Measurements from ENCODE around the gene TMEM43. TPM values are rescaled to one million over a fixed set of nuclear protein-coding genes. Genes with fewer than 3 reads are reported as not detected.

Gene TMEM43
- total and polyA plus RNA-seq, 2 of the 13 experiments (the other 11 are each of a cell fraction or from before 2014, with no cell fraction given), result 48.9 to 50.5 TPM

- TF ChIP-seq, protein P1, sequence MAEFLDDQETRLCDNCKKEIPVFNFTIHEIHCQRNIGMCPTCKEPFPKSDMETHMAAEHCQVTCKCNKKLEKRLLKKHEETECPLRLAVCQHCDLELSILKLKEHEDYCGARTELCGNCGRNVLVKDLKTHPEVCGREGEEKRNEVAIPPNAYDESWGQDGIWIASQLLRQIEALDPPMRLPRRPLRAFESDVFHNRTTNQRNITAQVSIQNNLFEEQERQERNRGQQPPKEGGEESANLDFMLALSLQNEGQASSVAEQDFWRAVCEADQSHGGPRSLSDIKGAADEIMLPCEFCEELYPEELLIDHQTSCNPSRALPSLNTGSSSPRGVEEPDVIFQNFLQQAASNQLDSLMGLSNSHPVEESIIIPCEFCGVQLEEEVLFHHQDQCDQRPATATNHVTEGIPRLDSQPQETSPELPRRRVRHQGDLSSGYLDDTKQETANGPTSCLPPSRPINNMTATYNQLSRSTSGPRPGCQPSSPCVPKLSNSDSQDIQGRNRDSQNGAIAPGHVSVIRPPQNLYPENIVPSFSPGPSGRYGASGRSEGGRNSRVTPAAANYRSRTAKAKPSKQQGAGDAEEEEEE (CRISPR knock-in tag; IDR thresholded peaks at IDR 0.05; ENCODE audit: borderline replicate concordance), result no peak
- TF ChIP-seq ZNF776 (CRISPR knock-in tag; IDR thresholded peaks at IDR 0.05), result 0 out of 2 replicates have a peak, but pooled peaks have one; percentile 30
- 0 out of 2 replicates have a peak, but pooled peaks have one; percentile 57 for TF ChIP-seq ZBTB3 (CRISPR knock-in tag; IDR thresholded peaks at IDR 0.05; ENCODE audit: borderline replicate concordance, low read depth)
- peak; percentile 68 for TF ChIP-seq ZNF678 (CRISPR knock-in tag; IDR thresholded peaks at IDR 0.05)
- no peak for TF ChIP-seq NONO (IDR thresholded peaks at IDR 0.05)
- TF ChIP-seq NONO (CRISPR knock-in tag; conservative IDR thresholded peaks at IDR 0.05), result peak; percentile 63; the same call in 1 of the 2 replicates
- TF ChIP-seq SYNCRIP (IDR thresholded peaks at IDR 0.05; ENCODE audit: insufficient read depth, low read depth, low read length), result no peak
- TF ChIP-seq POLR2A (IDR thresholded peaks at IDR 0.05; ENCODE audit: insufficient read depth in 1 of 2, low read depth in 2 of 2, low read length in 2 of 2), result peak; percentile 78
- TF ChIP-seq, protein P2, sequence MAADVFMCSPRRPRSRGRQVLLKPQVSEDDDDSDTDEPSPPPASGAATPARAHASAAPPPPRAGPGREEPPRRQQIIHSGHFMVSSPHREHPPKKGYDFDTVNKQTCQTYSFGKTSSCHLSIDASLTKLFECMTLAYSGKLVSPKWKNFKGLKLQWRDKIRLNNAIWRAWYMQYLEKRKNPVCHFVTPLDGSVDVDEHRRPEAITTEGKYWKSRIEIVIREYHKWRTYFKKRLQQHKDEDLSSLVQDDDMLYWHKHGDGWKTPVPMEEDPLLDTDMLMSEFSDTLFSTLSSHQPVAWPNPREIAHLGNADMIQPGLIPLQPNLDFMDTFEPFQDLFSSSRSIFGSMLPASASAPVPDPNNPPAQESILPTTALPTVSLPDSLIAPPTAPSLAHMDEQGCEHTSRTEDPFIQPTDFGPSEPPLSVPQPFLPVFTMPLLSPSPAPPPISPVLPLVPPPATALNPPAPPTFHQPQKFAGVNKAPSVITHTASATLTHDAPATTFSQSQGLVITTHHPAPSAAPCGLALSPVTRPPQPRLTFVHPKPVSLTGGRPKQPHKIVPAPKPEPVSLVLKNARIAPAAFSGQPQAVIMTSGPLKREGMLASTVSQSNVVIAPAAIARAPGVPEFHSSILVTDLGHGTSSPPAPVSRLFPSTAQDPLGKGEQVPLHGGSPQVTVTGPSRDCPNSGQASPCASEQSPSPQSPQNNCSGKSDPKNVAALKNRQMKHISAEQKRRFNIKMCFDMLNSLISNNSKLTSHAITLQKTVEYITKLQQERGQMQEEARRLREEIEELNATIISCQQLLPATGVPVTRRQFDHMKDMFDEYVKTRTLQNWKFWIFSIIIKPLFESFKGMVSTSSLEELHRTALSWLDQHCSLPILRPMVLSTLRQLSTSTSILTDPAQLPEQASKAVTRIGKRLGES (CRISPR knock-in tag; IDR thresholded peaks at IDR 0.05; ENCODE audit: borderline replicate concordance), result no peak
- TF ChIP-seq, protein P3, sequence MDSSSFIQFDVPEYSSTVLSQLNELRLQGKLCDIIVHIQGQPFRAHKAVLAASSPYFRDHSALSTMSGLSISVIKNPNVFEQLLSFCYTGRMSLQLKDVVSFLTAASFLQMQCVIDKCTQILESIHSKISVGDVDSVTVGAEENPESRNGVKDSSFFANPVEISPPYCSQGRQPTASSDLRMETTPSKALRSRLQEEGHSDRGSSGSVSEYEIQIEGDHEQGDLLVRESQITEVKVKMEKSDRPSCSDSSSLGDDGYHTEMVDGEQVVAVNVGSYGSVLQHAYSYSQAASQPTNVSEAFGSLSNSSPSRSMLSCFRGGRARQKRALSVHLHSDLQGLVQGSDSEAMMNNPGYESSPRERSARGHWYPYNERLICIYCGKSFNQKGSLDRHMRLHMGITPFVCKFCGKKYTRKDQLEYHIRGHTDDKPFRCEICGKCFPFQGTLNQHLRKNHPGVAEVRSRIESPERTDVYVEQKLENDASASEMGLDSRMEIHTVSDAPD (CRISPR knock-in tag; IDR thresholded peaks at IDR 0.05), result 0 out of 2 replicates have a peak, but pooled peaks have one; percentile 68
- TF ChIP-seq MYC (CRISPR knock-in tag; IDR thresholded peaks at IDR 0.05; ENCODE audit: borderline replicate concordance), result peak; percentile 75
- TF ChIP-seq, protein P4, sequence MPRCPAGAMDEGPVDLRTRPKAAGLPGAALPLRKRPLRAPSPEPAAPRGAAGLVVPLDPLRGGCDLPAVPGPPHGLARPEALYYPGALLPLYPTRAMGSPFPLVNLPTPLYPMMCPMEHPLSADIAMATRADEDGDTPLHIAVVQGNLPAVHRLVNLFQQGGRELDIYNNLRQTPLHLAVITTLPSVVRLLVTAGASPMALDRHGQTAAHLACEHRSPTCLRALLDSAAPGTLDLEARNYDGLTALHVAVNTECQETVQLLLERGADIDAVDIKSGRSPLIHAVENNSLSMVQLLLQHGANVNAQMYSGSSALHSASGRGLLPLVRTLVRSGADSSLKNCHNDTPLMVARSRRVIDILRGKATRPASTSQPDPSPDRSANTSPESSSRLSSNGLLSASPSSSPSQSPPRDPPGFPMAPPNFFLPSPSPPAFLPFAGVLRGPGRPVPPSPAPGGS (CRISPR knock-in tag; IDR thresholded peaks at IDR 0.05), result no peak; the same call in 1 of the 2 replicates
- TF ChIP-seq ZNF784 (CRISPR knock-in tag; IDR thresholded peaks at IDR 0.05; ENCODE audit: borderline replicate concordance), result peak; percentile 83; the same call in 1 of the 2 replicates
- TF ChIP-seq, protein P5, sequence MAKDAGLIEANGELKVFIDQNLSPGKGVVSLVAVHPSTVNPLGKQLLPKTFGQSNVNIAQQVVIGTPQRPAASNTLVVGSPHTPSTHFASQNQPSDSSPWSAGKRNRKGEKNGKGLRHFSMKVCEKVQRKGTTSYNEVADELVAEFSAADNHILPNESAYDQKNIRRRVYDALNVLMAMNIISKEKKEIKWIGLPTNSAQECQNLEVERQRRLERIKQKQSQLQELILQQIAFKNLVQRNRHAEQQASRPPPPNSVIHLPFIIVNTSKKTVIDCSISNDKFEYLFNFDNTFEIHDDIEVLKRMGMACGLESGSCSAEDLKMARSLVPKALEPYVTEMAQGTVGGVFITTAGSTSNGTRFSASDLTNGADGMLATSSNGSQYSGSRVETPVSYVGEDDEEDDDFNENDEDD (CRISPR knock-in tag; IDR thresholded peaks at IDR 0.05; ENCODE audit: borderline replicate concordance), result peak; percentile 65; the same call in 1 of the 2 replicates
- no peak for TF ChIP-seq JUNB (CRISPR knock-in tag; IDR thresholded peaks at IDR 0.05; ENCODE audit: borderline replicate concordance)
- no peak for TF ChIP-seq TEAD2 (CRISPR knock-in tag; IDR thresholded peaks at IDR 0.05)
- TF ChIP-seq, protein P6, sequence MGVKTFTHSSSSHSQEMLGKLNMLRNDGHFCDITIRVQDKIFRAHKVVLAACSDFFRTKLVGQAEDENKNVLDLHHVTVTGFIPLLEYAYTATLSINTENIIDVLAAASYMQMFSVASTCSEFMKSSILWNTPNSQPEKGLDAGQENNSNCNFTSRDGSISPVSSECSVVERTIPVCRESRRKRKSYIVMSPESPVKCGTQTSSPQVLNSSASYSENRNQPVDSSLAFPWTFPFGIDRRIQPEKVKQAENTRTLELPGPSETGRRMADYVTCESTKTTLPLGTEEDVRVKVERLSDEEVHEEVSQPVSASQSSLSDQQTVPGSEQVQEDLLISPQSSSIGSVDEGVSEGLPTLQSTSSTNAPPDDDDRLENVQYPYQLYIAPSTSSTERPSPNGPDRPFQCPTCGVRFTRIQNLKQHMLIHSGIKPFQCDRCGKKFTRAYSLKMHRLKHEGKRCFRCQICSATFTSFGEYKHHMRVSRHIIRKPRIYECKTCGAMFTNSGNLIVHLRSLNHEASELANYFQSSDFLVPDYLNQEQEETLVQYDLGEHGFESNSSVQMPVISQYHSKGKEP (CRISPR knock-in tag; IDR thresholded peaks at IDR 0.05), result no peak
These were observed at the start of gene TMEM43, which contains the start of gene CHCHD4 (continued) for GRCh38 chr3:14124615-14125192.
